LNCAP (cell line): Measurements from ENCODE around the gene ADD1.

Experiments used
- CTCF ChIP-seq: fragments of 450-650 bp; IDR thresholded peaks from 2 replicates; pipeline ENCODE4 v1.5.1; 2017; ENCODE audit warnings: mild to moderate bottlenecking

The ADD1 gene

GRCh38 chr4:2902126-2902525 lies 58.5 kb downstream of the ADD1 start:
- no peak for TF ChIP-seq CTCF

GRCh38 chr4:2905544-2905943 lies 61.9 kb downstream of the ADD1 start:
- TF ChIP-seq CTCF = no peak

GRCh38 chr4:2906218-2906617 lies 62.6 kb downstream of the ADD1 start:
- no peak for TF ChIP-seq CTCF

GRCh38 chr4:2907226-2907625 lies 63.6 kb downstream of the ADD1 start:
- no peak for TF ChIP-seq CTCF

- TF ChIP-seq CTCF = no peak
Observed at GRCh38 chr4:2907706-2908293, 64.2 kb downstream of the ADD1 start.

GRCh38 chr4:2908686-2909085 lies 65.0 kb downstream of the ADD1 start:
- TF ChIP-seq CTCF = no peak

GRCh38 chr4:2909583-2909982 lies 65.9 kb downstream of the ADD1 start:
- TF ChIP-seq CTCF = peak; percentile 22

GRCh38 chr4:2910409-2910808 lies 66.8 kb downstream of the ADD1 start:
- no peak for TF ChIP-seq CTCF
